C4-2B (cell line): ENCODE data around the gene ZCCHC13.

Source experiments
- H3K27ac ChIP-seq: fragments of 450-650 bp; 2 replicates; pipeline ENCODE4 v1.5.1; 2017
- ZFX ChIP-seq: fragments of 450-650 bp; IDR thresholded peaks from 2 replicates; pipeline ENCODE4 v1.6.1; 2017
- TF ChIP-seq, protein P1 (sequence below): fragments of 450-650 bp; conservative IDR thresholded peaks from 2 replicates; pipeline ENCODE4 v1.5.1; 2017; ENCODE audit warnings: mild to moderate bottlenecking

ZCCHC13 gene

DNA sequence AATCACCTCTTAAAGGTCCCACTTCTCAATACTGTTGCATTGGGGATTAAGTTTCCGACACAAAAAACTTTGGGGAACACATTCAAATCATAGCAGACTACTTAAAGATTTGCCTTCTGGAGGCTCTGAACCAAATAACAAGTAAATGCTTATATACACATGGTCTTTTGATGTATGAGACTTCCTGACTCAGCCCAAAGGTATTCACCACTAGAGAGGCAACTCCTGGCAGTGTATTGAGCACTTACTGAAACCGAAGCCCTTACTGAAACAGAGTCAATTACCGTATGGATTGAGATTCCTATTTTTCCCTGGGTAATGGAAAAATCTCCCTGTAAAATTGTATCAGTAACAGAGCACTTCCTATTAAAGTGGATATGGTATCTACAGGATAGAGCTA is 45.4 kb downstream of the ZCCHC13 start:
- no peak for TF ChIP-seq ZFX
- TF ChIP-seq, protein P1, sequence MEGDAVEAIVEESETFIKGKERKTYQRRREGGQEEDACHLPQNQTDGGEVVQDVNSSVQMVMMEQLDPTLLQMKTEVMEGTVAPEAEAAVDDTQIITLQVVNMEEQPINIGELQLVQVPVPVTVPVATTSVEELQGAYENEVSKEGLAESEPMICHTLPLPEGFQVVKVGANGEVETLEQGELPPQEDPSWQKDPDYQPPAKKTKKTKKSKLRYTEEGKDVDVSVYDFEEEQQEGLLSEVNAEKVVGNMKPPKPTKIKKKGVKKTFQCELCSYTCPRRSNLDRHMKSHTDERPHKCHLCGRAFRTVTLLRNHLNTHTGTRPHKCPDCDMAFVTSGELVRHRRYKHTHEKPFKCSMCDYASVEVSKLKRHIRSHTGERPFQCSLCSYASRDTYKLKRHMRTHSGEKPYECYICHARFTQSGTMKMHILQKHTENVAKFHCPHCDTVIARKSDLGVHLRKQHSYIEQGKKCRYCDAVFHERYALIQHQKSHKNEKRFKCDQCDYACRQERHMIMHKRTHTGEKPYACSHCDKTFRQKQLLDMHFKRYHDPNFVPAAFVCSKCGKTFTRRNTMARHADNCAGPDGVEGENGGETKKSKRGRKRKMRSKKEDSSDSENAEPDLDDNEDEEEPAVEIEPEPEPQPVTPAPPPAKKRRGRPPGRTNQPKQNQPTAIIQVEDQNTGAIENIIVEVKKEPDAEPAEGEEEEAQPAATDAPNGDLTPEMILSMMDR, result no peak

DNA sequence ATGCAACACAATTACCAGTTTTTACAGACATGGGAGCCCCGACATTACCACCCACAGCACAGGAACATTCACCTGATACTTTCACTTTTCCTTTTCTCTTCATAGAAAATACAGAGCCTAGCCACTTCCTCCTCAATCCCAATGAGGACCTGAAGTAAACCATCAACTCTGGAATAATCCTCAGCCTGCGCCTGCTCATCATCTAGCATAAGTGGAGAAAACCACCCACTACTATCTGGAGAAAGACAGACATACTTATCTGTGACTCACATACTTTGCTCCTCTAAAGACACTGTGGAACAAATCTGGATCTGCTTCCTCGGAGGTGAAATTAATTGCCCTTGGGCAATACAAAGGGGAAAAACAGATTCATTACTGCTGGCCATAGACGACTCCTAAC is 47.8 kb downstream of the ZCCHC13 start:
- H3K27ac ChIP-seq, result no peak overlapping the region
- no peak for TF ChIP-seq ZFX
- TF ChIP-seq, protein P1, result no peak

More for the DNA sequence above, 45.4 kb downstream of the ZCCHC13 start:
- no peak overlapping the region for H3K27ac ChIP-seq

DNA sequence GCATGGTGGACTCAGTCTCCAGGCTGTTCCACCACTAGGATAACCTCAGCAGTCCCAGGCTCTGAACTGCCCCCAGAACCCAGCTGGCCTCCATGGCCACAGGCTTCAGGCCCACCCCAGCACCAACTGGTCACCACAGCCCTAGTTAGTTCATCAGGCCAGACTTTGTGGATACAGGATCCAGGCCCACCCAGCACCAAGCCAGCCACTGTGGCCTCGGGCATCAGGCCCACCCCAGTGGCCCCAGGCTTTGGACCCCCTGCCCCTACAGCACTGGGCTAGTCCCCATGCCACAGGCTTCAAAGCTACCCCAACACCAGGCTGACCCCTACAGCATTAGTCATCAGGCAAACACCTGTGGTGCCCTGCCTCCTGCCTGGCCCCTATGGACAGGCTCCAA is 50.0 kb downstream of the ZCCHC13 start:
- H3K27ac ChIP-seq, result no peak overlapping the region
- TF ChIP-seq ZFX, result no peak
- TF ChIP-seq, protein P1, result no peak
